ENCODE data around the gene KLHL15.

DNA sequence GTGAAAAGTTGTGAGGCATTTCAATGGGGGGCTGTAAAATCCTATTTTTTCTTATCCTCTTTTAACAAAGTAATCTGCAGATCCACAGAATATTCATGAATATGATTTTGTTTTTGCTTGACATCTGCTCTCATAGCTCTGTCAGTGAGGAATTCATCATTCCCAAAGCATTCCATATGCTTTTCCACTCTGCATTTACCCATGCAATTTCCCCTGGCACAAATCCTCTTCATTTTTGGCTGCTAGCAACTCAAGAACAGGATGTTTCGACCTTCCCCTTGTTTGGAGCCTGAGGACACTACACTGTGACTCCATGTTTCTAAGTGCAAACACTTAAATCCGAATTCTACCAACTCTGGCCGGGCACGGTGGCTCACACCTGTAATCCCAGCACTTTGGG, 48.5 kb downstream of the KLHL15 start:
- TF ChIP-seq, protein P1, sequence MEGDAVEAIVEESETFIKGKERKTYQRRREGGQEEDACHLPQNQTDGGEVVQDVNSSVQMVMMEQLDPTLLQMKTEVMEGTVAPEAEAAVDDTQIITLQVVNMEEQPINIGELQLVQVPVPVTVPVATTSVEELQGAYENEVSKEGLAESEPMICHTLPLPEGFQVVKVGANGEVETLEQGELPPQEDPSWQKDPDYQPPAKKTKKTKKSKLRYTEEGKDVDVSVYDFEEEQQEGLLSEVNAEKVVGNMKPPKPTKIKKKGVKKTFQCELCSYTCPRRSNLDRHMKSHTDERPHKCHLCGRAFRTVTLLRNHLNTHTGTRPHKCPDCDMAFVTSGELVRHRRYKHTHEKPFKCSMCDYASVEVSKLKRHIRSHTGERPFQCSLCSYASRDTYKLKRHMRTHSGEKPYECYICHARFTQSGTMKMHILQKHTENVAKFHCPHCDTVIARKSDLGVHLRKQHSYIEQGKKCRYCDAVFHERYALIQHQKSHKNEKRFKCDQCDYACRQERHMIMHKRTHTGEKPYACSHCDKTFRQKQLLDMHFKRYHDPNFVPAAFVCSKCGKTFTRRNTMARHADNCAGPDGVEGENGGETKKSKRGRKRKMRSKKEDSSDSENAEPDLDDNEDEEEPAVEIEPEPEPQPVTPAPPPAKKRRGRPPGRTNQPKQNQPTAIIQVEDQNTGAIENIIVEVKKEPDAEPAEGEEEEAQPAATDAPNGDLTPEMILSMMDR (IDR thresholded peaks at IDR 0.05) = no peak
- TF ChIP-seq POLR2AphosphoS5 (IDR thresholded peaks at IDR 0.05; ENCODE audit: insufficient read depth in 1 of 2, low read depth in 1 of 2) = no peak

Measured in vagina (tissue), 2 donors.